Measurements from ENCODE around the gene MTHFD1L.

MTHFD1L gene

GRCh38 chr6:151131324-151132007, 266.0 kb downstream of the MTHFD1L start:
- FAIRE-seq, result no peak

DNA sequence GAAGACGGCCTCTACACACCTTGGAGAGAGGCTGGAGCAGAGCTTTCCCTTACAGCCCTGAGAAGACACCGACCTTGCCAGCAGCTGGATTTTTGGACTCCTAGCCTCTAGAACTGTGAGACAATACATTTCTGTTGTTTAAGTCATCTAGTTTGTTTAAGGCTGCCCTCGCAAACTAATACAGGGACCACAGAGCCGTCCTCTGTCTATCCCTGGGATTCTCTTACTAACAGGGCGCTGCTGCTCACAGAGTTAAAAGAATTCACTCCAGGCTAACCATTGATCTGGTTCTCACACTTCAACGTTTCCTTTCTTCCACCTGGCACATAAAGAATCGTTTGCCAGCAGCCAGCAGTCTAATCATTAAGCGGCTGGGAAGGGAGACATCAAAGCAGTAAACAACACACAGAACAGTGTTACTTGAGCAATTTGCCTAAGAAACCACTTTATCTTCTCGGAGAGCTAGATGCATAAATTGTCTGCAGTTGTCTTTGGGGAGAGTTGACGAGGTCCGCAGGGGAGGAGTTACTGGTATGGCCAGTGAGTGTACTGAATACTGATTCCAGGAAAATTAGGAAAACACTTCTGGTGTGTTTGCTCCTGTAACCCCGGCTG, 270.7 kb downstream of the MTHFD1L start:
- FAIRE-seq, result no peak

- no peak for FAIRE-seq
These were observed 272.0 kb downstream of the MTHFD1L start for GRCh38 chr6:151137542-151137941.

GRCh38 chr6:151139524-151139923, 274.0 kb downstream of the MTHFD1L start:
- no peak for FAIRE-seq

DNA sequence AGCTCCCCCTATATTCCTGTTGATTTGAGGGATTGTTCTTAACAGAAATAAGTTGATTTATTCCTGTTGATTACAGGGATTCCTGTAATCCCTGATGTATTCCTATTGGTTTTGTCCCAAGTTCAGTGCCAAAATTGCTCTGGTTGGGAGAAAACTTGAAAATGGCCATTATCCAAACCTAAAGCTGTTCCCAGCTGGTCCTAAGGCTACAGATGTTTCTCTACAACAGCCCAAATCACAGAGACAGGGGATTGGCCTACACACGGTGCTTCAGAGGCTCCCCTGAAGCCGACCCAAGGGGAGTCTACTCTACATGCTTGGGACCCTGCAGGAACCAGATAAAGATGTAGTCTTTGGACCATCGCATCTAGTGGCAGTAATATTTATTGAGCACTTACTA, 275.3 kb downstream of the MTHFD1L start:
- no peak for FAIRE-seq

DNA sequence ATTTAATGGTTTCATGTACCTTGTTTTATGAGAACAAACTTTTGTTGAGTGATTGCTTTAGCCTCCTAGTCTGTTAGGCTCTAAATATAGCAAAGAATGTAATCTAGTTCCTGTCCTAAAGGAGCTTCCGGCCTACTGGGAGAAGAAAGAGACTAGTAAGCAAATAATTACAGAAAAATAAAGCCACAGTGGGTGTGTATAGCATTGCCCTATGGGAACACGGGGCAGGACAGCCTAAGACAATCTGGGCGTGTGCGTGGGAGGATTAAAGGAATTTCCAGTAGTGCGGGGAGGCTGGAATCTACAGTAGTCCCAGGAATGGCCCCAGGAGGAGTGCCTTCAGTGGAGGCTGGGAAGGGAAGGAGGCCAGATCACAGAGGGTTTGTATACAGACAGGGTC, 276.2 kb downstream of the MTHFD1L start:
- FAIRE-seq, result no peak

DNA sequence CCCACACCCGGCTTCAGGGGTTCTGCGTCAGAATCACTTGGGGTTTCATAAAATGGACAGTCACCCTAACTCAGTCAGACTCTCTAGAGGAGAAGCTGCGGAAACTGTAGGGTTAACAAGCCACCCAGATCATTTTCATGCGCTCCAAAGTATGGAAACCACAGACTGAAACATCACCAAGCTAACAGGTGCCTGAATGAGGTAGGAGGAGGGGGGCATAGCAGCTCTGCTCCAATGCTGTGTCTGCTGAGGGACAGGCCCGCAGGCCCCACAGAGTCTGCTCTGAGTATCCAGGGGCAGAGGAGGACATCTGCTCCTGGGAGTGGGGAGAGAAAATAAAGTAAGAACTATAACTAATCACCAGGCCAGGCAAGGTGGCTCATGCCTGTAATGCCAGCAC, 277.2 kb downstream of the MTHFD1L start:
- FAIRE-seq, result no peak

GRCh38 chr6:151143337-151143736, 277.8 kb downstream of the MTHFD1L start:
- FAIRE-seq, result no peak

GRCh38 chr6:151143806-151144205, 278.3 kb downstream of the MTHFD1L start:
- no peak for FAIRE-seq

- no peak for FAIRE-seq
These were observed 281.8 kb downstream of the MTHFD1L start for GRCh38 chr6:151147118-151147832.

DNA sequence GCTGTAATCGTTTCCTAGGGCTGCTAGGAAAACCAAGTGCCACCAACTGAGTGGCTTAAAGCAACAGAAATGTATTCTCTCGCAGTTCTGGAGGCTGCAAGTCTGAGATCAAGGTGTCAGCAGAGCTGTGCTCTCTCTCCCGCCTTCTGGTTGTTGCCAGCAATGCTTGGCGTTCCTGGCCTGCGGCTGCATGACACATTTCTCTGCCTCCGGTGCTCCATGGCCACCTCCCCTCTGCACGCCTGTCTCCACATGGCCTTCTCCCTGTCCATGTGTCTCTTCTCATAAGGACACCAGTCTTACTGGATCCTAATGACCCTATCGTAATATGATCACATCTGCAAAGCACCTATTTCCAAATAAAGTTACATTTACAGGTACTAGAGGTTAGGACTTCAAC, 282.6 kb downstream of the MTHFD1L start:
- FAIRE-seq, result no peak

GRCh38 chr6:151149793-151150192, 284.3 kb downstream of the MTHFD1L start:
- FAIRE-seq, result no peak

Measured in islet of Langerhans (tissue), 1 donor.